Mucosa of rectum (tissue), 2 donors: ENCODE measurements around the gene SLC4A8.

Source experiments
- H3K27ac ChIP-seq, 2 donors: one replicate each; pipeline ENCODE4 v1.7.0; 2013; ENCODE audit warnings: inconsistent platforms in 2 of 2, low read depth in 2 of 2, low read length in 2 of 2
- H3K27me3 ChIP-seq, 2 donors: one replicate each; pipeline ENCODE4 v1.7.0; 2013; ENCODE audit warnings: low read length in 2 of 2; ENCODE audit not compliant: control insufficient read depth in 2 of 2, insufficient read depth in 2 of 2
- H3K36me3 ChIP-seq, 2 donors: one replicate each; pipeline ENCODE4 v1.7.0; 2013; ENCODE audit warnings: low read length in 2 of 2; ENCODE audit not compliant: control insufficient read depth in 2 of 2, insufficient read depth in 2 of 2
- H3K4me1 ChIP-seq, 2 donors: one replicate each; pipeline ENCODE4 v1.7.0; 2013; ENCODE audit warnings: low read length in 2 of 2, mild to moderate bottlenecking in 1 of 2; ENCODE audit not compliant: control insufficient read depth in 2 of 2, insufficient read depth in 2 of 2
- H3K4me3 ChIP-seq, 2 donors: one replicate each; pipeline ENCODE4 v1.7.0; 2013; ENCODE audit warnings: low read length in 2 of 2
- H3K9ac ChIP-seq, 2 donors: one replicate each; pipeline ENCODE4 v1.7.0; 2013; ENCODE audit warnings: low read length in 2 of 2, low read depth in 1 of 2, mild to moderate bottlenecking in 1 of 2
- H3K9me3 ChIP-seq, 2 donors: one replicate each; pipeline ENCODE4 v1.7.0; 2013; ENCODE audit warnings: low read length in 2 of 2; ENCODE audit not compliant: control insufficient read depth in 2 of 2
- donor health status: healthy.
- donor health status: Normal muscosa, but diverticular disease.

Gene SLC4A8

GRCh38 chr12:51395283-51396230 lies 29.1 kb upstream of the SLC4A8 start:
- H3K27ac ChIP-seq: peak overlapping the region in 1 of 2 donors; percentile 41
- H3K27me3 ChIP-seq: no peaks in the 10 kb centered on the region
- peaks cover 20 to 34% of the 10 kb centered on the region in 2 donors for H3K4me1 ChIP-seq
- no peaks in the 10 kb centered on the region for H3K36me3 ChIP-seq
- no peak overlapping the region for H3K9ac ChIP-seq
- no peak overlapping the region for H3K4me3 ChIP-seq
- no peaks in the 10 kb centered on the region for H3K9me3 ChIP-seq

- H3K36me3 ChIP-seq: no peaks in the 10 kb centered on the region
- no peak overlapping the region for H3K4me3 ChIP-seq
- no peak overlapping the region for H3K9ac ChIP-seq
- H3K27me3 ChIP-seq: no peaks in the 10 kb centered on the region
- H3K4me1 ChIP-seq: peaks cover 16 to 32% of the 10 kb centered on the region in 2 donors
- no peak overlapping the region for H3K27ac ChIP-seq
- H3K9me3 ChIP-seq: no peaks in the 10 kb centered on the region
Measured at GRCh38 chr12:51397670-51398069, 27.0 kb upstream of the SLC4A8 start.

GRCh38 chr12:51399891-51400290 lies 24.7 kb upstream of the SLC4A8 start:
- H3K9ac ChIP-seq: peak overlapping the region in 1 of 2 donors; percentile 47
- H3K4me3 ChIP-seq: no peak overlapping the region
- peak overlapping the region in 1 of 2 donors; percentile 8 for H3K27ac ChIP-seq
- no peaks in the 10 kb centered on the region for H3K36me3 ChIP-seq
- H3K27me3 ChIP-seq: no peaks in the 10 kb centered on the region
- peaks cover 22 to 33% of the 10 kb centered on the region in 2 donors for H3K4me1 ChIP-seq
- H3K9me3 ChIP-seq: no peaks in the 10 kb centered on the region

GRCh38 chr12:51401020-51401419 lies 23.6 kb upstream of the SLC4A8 start:
- H3K36me3 ChIP-seq: no peaks in the 10 kb centered on the region
- H3K4me3 ChIP-seq: peak overlapping the region in 1 of 2 donors; percentile 26
- H3K9me3 ChIP-seq: no peaks in the 10 kb centered on the region
- H3K9ac ChIP-seq: peak overlapping the region in 1 of 2 donors; percentile 31
- H3K27ac ChIP-seq: no peak overlapping the region
- H3K27me3 ChIP-seq: no peaks in the 10 kb centered on the region
- peaks cover 22 to 38% of the 10 kb centered on the region in 2 donors for H3K4me1 ChIP-seq

- Histone ChIP-seq H3K9ac (no peak overlapping the region), H3K27ac (no peak overlapping the region), H3K27me3 (no peaks in the 10 kb centered on the region), H3K36me3 (no peaks in the 10 kb centered on the region), H3K4me3 (peak overlapping the region in 1 of 2 donors; percentile 7), H3K4me1 (peaks cover 23 to 41% of the 10 kb centered on the region in 2 donors), H3K9me3 (no peaks in the 10 kb centered on the region)
Measured at GRCh38 chr12:51401486-51401885, 23.1 kb upstream of the SLC4A8 start.

- H3K27ac ChIP-seq: no peak overlapping the region
- no peaks in the 10 kb centered on the region for H3K36me3 ChIP-seq
- peaks cover 26 to 45% of the 10 kb centered on the region in 2 donors for H3K4me1 ChIP-seq
Measured at GRCh38 chr12:51401900-51402299, 22.7 kb upstream of the SLC4A8 start.

GRCh38 chr12:51403159-51403558 lies 21.5 kb upstream of the SLC4A8 start:
- no peaks in the 10 kb centered on the region for H3K36me3 ChIP-seq
- H3K9ac ChIP-seq: no peak overlapping the region
- H3K27me3 ChIP-seq: no peaks in the 10 kb centered on the region
- no peaks in the 10 kb centered on the region for H3K9me3 ChIP-seq
- H3K27ac ChIP-seq: no peak overlapping the region
- peaks cover 25 to 43% of the 10 kb centered on the region in 2 donors for H3K4me1 ChIP-seq
- H3K4me3 ChIP-seq: no peak overlapping the region

More at GRCh38 chr12:51401900-51402299, 22.7 kb upstream of the SLC4A8 start:
- no peak overlapping the region for H3K4me3 ChIP-seq
- no peaks in the 10 kb centered on the region for H3K9me3 ChIP-seq
- H3K27me3 ChIP-seq: no peaks in the 10 kb centered on the region
- H3K9ac ChIP-seq: no peak overlapping the region

- H3K9ac ChIP-seq: no peak overlapping the region
Measured at GRCh38 chr12:51403681-51404136, 20.9 kb upstream of the SLC4A8 start.

GRCh38 chr12:51404627-51405026 lies 20.0 kb upstream of the SLC4A8 start:
- Histone ChIP-seq H3K4me3 (no peak overlapping the region), H3K9me3 (no peaks in the 10 kb centered on the region), H3K27me3 (no peaks in the 10 kb centered on the region), H3K9ac (no peak overlapping the region), H3K36me3 (no peaks in the 10 kb centered on the region), H3K27ac (peak overlapping the region in 1 of 2 donors; percentile 9), H3K4me1 (peaks cover 19 to 40% of the 10 kb centered on the region in 2 donors)

More at GRCh38 chr12:51403681-51404136, 20.9 kb upstream of the SLC4A8 start:
- Histone ChIP-seq H3K4me1 (peaks cover 21 to 43% of the 10 kb centered on the region in 2 donors), H3K27ac (no peak overlapping the region), H3K36me3 (no peaks in the 10 kb centered on the region), H3K27me3 (no peaks in the 10 kb centered on the region), H3K9me3 (no peaks in the 10 kb centered on the region), H3K4me3 (no peak overlapping the region)

- Histone ChIP-seq H3K36me3 (no peaks in the 10 kb centered on the region), H3K4me3 (no peak overlapping the region), H3K27ac (peak overlapping the region; percentile 76 to 80), H3K9ac (peak overlapping the region in 1 of 2 donors; percentile 48), H3K4me1 (peaks cover 16 to 32% of the 10 kb centered on the region in 2 donors), H3K27me3 (no peaks in the 10 kb centered on the region), H3K9me3 (no peaks in the 10 kb centered on the region)
Measured at GRCh38 chr12:51405801-51406207, 18.8 kb upstream of the SLC4A8 start.
